ENCODE measurements around the gene FGF1. TPM values are rescaled to one million over a fixed set of nuclear protein-coding genes. Genes with fewer than 3 reads are reported as not detected.
A peak's percentile ranks its signal among the peaks of the same experiment; 100 is the strongest.
"Not testable (repeated sequence)": the region's sequence is repeated elsewhere in the genome, so short reads cannot be mapped to it uniquely, and the experiment has no call there.

FGF1 gene
- total and polyA plus RNA-seq, 11 donors = 8.7 to 74.7 (median 49.0) TPM

DNA sequence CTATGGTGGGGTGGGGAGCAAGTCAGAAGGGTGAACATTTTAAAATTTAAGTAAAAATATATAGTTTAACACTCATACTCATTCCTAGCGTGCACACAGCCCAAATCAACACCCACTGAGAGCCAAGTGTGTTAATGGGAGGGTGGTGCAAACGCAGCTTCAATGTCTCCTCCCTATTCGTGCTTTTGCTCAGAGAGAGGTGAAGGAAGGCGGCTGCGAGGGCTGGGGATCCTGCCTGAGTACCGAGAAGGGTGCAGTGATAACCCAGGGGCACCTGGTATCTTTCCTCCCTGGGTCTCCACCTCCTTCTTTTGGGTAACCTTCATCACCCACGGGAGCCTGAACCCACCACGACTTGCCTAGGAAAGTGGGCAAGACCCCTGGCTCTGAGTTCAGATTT, 35.0 kb downstream of the FGF1 start:
- WGBS, 4 donors = 80 to 88% (median 84%) methylated on average over 8 of the region's 8 CpGs
- Histone ChIP-seq H3K27ac (no peak overlapping the region), H3K27me3 (no peaks in the 10 kb centered on the region), H3K4me3 (no peak overlapping the region), H3K9me3 (no peaks in the 10 kb centered on the region), H3K36me3 (no peaks in the 10 kb centered on the region), H3K4me1 (peaks cover 0 to 35% (median 19%) of the 10 kb centered on the region in 12 donors)
- TF ChIP-seq POLR2A (IDR thresholded peaks at IDR 0.05) = no peak
- TF ChIP-seq, protein P1, sequence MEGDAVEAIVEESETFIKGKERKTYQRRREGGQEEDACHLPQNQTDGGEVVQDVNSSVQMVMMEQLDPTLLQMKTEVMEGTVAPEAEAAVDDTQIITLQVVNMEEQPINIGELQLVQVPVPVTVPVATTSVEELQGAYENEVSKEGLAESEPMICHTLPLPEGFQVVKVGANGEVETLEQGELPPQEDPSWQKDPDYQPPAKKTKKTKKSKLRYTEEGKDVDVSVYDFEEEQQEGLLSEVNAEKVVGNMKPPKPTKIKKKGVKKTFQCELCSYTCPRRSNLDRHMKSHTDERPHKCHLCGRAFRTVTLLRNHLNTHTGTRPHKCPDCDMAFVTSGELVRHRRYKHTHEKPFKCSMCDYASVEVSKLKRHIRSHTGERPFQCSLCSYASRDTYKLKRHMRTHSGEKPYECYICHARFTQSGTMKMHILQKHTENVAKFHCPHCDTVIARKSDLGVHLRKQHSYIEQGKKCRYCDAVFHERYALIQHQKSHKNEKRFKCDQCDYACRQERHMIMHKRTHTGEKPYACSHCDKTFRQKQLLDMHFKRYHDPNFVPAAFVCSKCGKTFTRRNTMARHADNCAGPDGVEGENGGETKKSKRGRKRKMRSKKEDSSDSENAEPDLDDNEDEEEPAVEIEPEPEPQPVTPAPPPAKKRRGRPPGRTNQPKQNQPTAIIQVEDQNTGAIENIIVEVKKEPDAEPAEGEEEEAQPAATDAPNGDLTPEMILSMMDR (IDR thresholded peaks at IDR 0.05) = no peak
- DNase-seq = no peak
- intact Hi-C loops (cut with DNase I) = loop anchor here in 4 of 10 donors (5.0 kb wide), 1 partner anchor 39 kb away; no protein-coding TSS in a partner anchor
- ATAC-seq = no peak

GRCh38 chr5:142650060-142650459, 35.8 kb downstream of the FGF1 start:
- Histone ChIP-seq H3K4me1 (peaks cover 0 to 34% (median 17%) of the 10 kb centered on the region in 12 donors), H3K27me3 (no peaks in the 10 kb centered on the region), H3K4me3 (no peak overlapping the region), H3K27ac (no peak overlapping the region), H3K36me3 (no peaks in the 10 kb centered on the region), H3K9me3 (no peaks in the 10 kb centered on the region)
- ATAC-seq = no peak
- intact Hi-C loops (cut with DNase I) = loop anchor here in 4 of 10 donors (5.0 kb wide), 1 partner anchor 38 kb away; no protein-coding TSS in a partner anchor
- no peak for TF ChIP-seq POLR2A (IDR thresholded peaks at IDR 0.05)
- TF ChIP-seq, protein P1 (IDR thresholded peaks at IDR 0.05) = no peak
- WGBS, 4 donors = 70 to 86% (median 80%) methylated on average over 3 of the region's 3 CpGs
- DNase-seq = no peak

DNA sequence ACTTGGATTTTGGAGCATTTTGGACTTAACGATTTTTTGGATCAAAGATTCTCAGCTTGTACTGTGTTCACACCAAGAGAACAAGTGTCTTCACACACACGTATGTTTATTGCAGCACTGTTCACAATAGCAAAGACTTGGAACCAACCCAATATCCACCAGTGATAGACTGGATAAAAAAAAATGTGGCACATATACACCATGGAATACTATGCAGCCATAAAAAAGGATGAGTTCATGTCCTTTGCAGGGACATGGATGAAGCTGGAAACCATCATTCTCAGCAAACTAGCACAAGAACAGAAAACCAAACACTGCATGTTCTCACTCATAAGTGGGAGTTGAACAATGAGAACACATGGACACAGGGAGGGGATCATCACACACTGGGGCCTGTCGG, 37.8 kb downstream of the FGF1 start:
- H3K27me3 ChIP-seq = not testable (repeated sequence)
- intact Hi-C loops (cut with DNase I) = loop anchor here in 1 of 10 donors (5.0 kb wide), 1 partner anchor 36 kb away; no protein-coding TSS in a partner anchor

GRCh38 chr5:142645456-142645855, 40.4 kb downstream of the FGF1 start:
- no peak for TF ChIP-seq POLR2A (IDR thresholded peaks at IDR 0.05)
- TF ChIP-seq, protein P1 (IDR thresholded peaks at IDR 0.05) = no peak
- Histone ChIP-seq H3K27ac (peak overlapping the region in 7 of 12 donors; percentile 2 to 66 (median 44)), H3K4me1 (peaks cover 0 to 47% (median 17%) of the 10 kb centered on the region in 12 donors), H3K27me3 (no peaks in the 10 kb centered on the region), H3K36me3 (no peaks in the 10 kb centered on the region), H3K9me3 (no peaks in the 10 kb centered on the region), H3K4me3 (no peak overlapping the region)
- WGBS, 4 donors = 18 to 47% (median 22%) methylated on average over 1 of the region's 1 CpG
- ATAC-seq (no peak), DNase-seq (no peak)
- intact Hi-C loops (cut with DNase I) = loop anchor here in 1 of 10 donors (5.0 kb wide), 1 partner anchor 33 kb away; no protein-coding TSS in a partner anchor

More for the DNA sequence above, 37.8 kb downstream of the FGF1 start:
- H3K36me3 ChIP-seq, DNase-seq, H3K4me3 ChIP-seq, H3K27ac ChIP-seq, H3K9me3 ChIP-seq, ATAC-seq: not testable (repeated sequence)
- WGBS, 4 donors = 93 to 99% (median 96%) methylated on average over 3 of the region's 3 CpGs
- peaks cover 0 to 28% (median 15%) of the 10 kb centered on the region in 12 donors for H3K4me1 ChIP-seq

Data from heart left ventricle (tissue), 16 donors.